Heart right ventricle (tissue), 16 donors: ENCODE data around the gene KLRK1. TPM values are rescaled to one million over a fixed set of nuclear protein-coding genes. Genes with fewer than 3 reads are reported as not detected.
A peak's percentile ranks its signal among the peaks of the same experiment; 100 is the strongest.
"Not testable (repeated sequence)": the region's sequence is repeated elsewhere in the genome, so short reads cannot be mapped to it uniquely, and the experiment has no call there.

ENCODE experiments used
- ATAC-seq, 8 donors: fragments of 200-7000 bp; cut with Tn5 transposase; one replicate each; pipeline ENCODE4 v1.9.1; 2020; ENCODE audit warnings: mild to moderate bottlenecking in 8 of 8, moderate library complexity in 8 of 8, moderate number of reproducible peaks in 1 of 8
- DNase-seq, 2 donors: peaks; one replicate each; pipeline ENCODE4 v3.0.0-alpha.2; 2020
- H3K27ac ChIP-seq, 10 donors: fragments of 200-600 bp; sonication (generic) in 2 of 10; one replicate each; pipeline versions ENCODE4 v1.5.0 to v1.8.0; 2020 to 2022; ENCODE audit warnings: mild to moderate bottlenecking in 3 of 10
- H3K27me3 ChIP-seq, 7 donors: fragments of 200-600 bp; one replicate each; pipeline ENCODE4 v1.8.0; 2021 to 2022; ENCODE audit warnings: mild to moderate bottlenecking in 2 of 7
- H3K36me3 ChIP-seq, 9 donors: fragments of 200-600 bp; sonication (generic) in 1 of 9; one replicate each; pipeline versions ENCODE4 v1.5.0 to v1.8.0; 2020 to 2022; ENCODE audit warnings: mild to moderate bottlenecking in 2 of 9
- H3K4me1 ChIP-seq, 9 donors: fragments of 200-600 bp; sonication (generic) in 1 of 9; one replicate each; pipeline versions ENCODE4 v1.5.0 to v1.8.0; 2020 to 2022; ENCODE audit warnings: mild to moderate bottlenecking in 4 of 9
- H3K4me3 ChIP-seq, 10 donors: fragments of 200-600 bp; sonication (generic) in 2 of 10; one replicate each; pipeline versions ENCODE4 v1.5.0 to v1.8.0; 2020 to 2022; ENCODE audit warnings: mild to moderate bottlenecking in 7 of 10, moderate library complexity in 2 of 10
- H3K9me3 ChIP-seq, 11 donors: fragments of 200-600 bp in 10 of 11; sonication (generic) in 2 of 11; one replicate each; pipeline versions ENCODE4 v1.5.0 to v1.8.0; 2013 to 2022; ENCODE audit warnings: mild to moderate bottlenecking in 2 of 11, control low read depth in 1 of 11, moderate library complexity in 1 of 11
- WGBS, 2 donors: extraction: QIAGEN DNeasy Blood & Tissue Kit; methylation state at CpG; one replicate each; pipeline ENCODE4 v1.1.7; 2013; ENCODE audit warnings: inconsistent platforms in 1 of 2; 5-methylcytosine and 5-hydroxymethylcytosine counted together
- intact Hi-C, 10 donors: fragments of 100-400 bp; cut with DNase I; formaldehyde crosslinking; loops; one replicate each; pipeline versions ENCODE4 v1.11.1 to v1.14.2; 2022
- polyA plus RNA-seq, 2 donors: library from polyadenylated mRNA; stranded (reverse); fragments of 200-250 nt; gene quantifications; one replicate each; pipeline ENCODE4 v1.2.3, GENCODE V29; 2013
- total RNA-seq, 10 donors: library from RNA; stranded (reverse); fragmentation: NEBNext Ultra II Directional in 3 of 10; extraction: Animal tissue kit (Norgen Biotek cat#: 25700) in 3 of 10; gene quantifications; one replicate each; pipeline versions ENCODE4 v1.2.1 to v1.2.4, GENCODE V29; 2021 to 2023
- TF ChIP-seq, protein P1 (sequence below), 9 donors: fragments of 200-600 bp; sonication (generic) in 2 of 9; IDR thresholded peaks; one replicate each; pipeline versions ENCODE4 v1.5.0 to v1.8.0; 2021 to 2022; ENCODE audit warnings: antibody characterized with exemption in 9 of 9, mild to moderate bottlenecking in 5 of 9, moderate library complexity in 1 of 9
- donor health status: Arrhythmogenic right ventricular cardiomyopathy.
- donor health status: ischemic (EF 13 %, LVEDD 7.1; RV severe dilation, severe dysfunction).
- donor health status: healthy with polysubstance abuse.
- donor health status: DM: no; HTN: yes; CAD: no.
- donor health status: DM: no; HTN: no; CAD: no.
- donor health status: ischemic (EF 25% LVEDD 6.9; RV normal size, moderate dysfunction).
- donor health status: ischemic (EF 25% LVEDD 5.7; RV mildly dilated, moderate dysfunction).
- donor health status: healthy.
- donor health status: DM: yes; HTN: yes; CAD: no.
- donor health status: Ischemic cardiomyopathy.
- donor health status: ischemic (EF 35%, LVEDD 5.7; RV mildly dilated, moderate dysfunction).
- donor health status: nonischemic (EF 11% LVEDD 7.7; RV severe dilation, severe dysfunction).
- donor health status: DM: yes; HTN: yes; CAD: no.
- donor health status: PGD.
- donor health status: ischemic (EF 29% LVEDD 5.4; RV normal size, mild dysfunction).
- donor health status: nonischemic (EF 23%, LVEDD 6.1; RV moderate dilation, normal function).

Gene KLRK1
- total and polyA plus RNA-seq, 12 donors = 0.15 to 5.2 (median 0.57) TPM; not detected in 1

DNA sequence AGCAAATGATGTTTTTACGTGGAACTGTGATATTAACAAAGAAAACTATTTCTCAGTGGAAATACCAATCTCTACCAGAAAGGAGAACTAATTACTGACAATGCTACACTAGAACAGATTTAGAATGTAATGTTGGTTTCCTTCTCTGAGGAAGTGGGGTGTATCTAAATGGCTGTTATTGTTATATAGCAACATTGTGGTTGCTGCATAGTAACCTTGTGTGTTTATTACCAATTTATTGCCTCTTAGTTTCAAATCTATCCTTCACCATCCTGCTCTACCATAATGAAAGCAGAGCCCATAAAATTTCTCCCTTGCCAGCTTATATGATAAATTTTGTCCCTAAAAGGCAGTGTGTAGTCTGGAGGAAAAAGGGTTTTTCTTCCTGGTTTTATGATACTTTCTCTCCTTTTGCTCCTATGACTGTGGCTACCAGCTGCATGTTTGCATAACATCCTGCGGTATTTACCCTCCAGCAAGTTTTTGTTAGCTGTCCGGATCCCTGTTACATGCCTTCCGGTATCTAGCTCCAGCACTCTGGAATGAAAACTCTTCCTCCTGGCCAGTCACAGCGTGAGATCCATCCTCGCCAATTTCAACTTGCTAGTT, 5.7 kb upstream of the KLRK1 start:
- intact Hi-C loops = no loop called here
- H3K9me3 ChIP-seq = no peaks in the 10 kb centered on the region
- H3K27me3 ChIP-seq = no peaks in the 10 kb centered on the region
- H3K4me3 ChIP-seq = peak overlapping the region in 1 of 10 donors; percentile 5
- ATAC-seq (peak in 7 of 8 donors; percentile 53 to 85 (median 79)), DNase-seq (peak in 1 of 2 donors; percentile 29)
- 44 to 52% methylated on average over 6 of the region's 6 CpGs for WGBS, 2 donors
- peaks cover 0 to 30% (median 0%) of the 10 kb centered on the region in 9 donors for H3K4me1 ChIP-seq
- peak overlapping the region in 6 of 10 donors; percentile 12 to 68 (median 35) for H3K27ac ChIP-seq
- no peaks in the 10 kb centered on the region for H3K36me3 ChIP-seq
- TF ChIP-seq, protein P1, sequence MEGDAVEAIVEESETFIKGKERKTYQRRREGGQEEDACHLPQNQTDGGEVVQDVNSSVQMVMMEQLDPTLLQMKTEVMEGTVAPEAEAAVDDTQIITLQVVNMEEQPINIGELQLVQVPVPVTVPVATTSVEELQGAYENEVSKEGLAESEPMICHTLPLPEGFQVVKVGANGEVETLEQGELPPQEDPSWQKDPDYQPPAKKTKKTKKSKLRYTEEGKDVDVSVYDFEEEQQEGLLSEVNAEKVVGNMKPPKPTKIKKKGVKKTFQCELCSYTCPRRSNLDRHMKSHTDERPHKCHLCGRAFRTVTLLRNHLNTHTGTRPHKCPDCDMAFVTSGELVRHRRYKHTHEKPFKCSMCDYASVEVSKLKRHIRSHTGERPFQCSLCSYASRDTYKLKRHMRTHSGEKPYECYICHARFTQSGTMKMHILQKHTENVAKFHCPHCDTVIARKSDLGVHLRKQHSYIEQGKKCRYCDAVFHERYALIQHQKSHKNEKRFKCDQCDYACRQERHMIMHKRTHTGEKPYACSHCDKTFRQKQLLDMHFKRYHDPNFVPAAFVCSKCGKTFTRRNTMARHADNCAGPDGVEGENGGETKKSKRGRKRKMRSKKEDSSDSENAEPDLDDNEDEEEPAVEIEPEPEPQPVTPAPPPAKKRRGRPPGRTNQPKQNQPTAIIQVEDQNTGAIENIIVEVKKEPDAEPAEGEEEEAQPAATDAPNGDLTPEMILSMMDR (IDR thresholded peaks at IDR 0.05) = no peak

DNA sequence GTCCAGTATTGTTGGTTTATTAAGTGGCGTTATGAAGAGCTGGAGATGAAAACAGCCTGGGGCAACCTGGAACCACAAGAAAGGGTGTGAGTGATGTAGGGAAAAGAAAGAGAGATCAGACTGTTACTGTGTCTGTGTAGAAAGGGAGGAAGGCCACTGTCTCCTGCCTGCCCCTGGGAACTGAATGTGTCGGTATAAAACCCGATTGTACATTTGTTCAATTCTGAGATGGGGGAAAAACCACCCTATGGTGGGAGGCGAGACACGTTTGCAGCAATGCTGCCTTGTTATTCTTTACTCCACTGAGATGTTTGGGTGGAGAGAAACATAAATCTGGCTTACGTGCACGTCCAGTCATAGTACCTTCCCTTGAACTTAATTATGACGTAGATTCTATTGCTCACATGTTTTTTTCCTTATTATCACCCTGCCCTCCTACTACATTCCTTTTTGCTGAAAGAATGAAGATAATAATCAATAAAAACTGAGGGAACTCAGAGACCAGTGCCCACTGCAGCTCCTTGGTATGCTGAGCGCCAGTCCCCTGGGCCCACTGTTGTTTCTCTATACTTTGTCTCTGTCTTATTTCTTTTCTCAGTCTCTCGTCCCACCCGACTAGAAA, 4.8 kb upstream of the KLRK1 start:
- peak overlapping the region in 2 of 10 donors; percentile 43 to 68 for H3K27ac ChIP-seq
- ATAC-seq, H3K9me3 ChIP-seq, DNase-seq, intact Hi-C loops, H3K36me3 ChIP-seq, H3K27me3 ChIP-seq, H3K4me3 ChIP-seq: not testable (repeated sequence)
- peaks cover 0 to 30% (median 0%) of the 10 kb centered on the region in 9 donors for H3K4me1 ChIP-seq
- 85 to 86% methylated on average over 9 to 11 of the region's 11 CpGs for WGBS, 2 donors

DNA sequence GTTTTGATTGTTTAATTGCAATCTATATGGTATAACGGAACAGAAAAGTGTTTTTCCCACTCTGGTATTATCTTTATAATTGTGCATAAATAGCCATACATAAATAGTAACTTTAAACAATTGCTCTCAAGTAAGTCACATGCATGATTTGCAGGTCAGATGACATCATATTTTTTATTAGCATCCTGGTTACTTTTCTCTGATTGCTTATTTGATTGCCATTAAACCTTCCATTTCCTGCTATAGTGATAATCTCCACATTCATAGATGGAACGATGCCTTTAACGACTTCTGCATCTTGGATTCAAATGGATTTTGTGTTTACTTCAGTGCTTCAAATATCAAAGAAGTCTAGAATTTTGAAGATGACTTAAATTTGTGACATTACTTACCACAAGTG, 3.5 kb upstream of the KLRK1 start:
- H3K4me1 ChIP-seq = peaks cover 0 to 30% (median 0%) of the 10 kb centered on the region in 9 donors
- H3K27me3 ChIP-seq = no peaks in the 10 kb centered on the region
- no peak for ATAC-seq
- 48 to 52% methylated on average over 3 of the region's 3 CpGs for whole genome bisulfite sequencing, 2 donors
- TF ChIP-seq, protein P1 (IDR thresholded peaks at IDR 0.05) = no peak
- H3K36me3 ChIP-seq = no peaks in the 10 kb centered on the region
- H3K4me3 ChIP-seq = no peak overlapping the region
- DNase-seq = no peak
- peak overlapping the region in 1 of 10 donors; percentile 68 for H3K27ac ChIP-seq
- intact Hi-C loops = no loop called here
- no peaks in the 10 kb centered on the region for H3K9me3 ChIP-seq

DNA sequence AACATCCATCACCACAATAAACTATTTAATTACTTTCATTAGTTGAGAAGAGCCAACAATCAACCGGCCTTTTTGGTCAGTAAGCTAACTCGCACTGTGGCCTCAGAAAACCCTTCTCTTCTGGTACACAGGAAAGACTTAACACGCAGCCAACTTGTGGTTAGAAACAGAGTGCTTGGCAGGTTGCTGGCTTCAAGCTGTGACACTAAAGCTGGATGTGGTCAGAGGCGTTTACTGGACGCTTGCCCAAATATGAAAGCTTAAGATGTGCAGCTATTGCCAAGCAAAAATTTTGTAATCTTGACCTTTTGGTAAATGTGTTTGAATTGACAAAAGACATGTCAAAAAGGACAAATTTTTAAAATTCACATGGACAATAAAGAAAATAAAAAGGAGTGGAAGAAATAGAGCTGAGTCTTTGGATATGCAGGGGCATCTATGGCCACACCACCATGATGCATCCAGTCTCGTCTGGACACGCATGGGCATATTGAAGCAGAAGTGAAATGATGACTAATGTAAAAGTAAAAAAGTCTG, 2.6 kb upstream of the KLRK1 start:
- Histone ChIP-seq H3K4me1 (peaks cover 0 to 30% (median 0%) of the 10 kb centered on the region in 9 donors), H3K27me3 (no peaks in the 10 kb centered on the region), H3K9me3 (no peaks in the 10 kb centered on the region), H3K4me3 (no peak overlapping the region), H3K36me3 (no peaks in the 10 kb centered on the region), H3K27ac (peak overlapping the region in 1 of 10 donors; percentile 60)
- WGBS, 2 donors = 60 to 62% methylated on average over 7 of the region's 7 CpGs
- DNase-seq (peak; percentile 31 to 59), ATAC-seq (peak; percentile 56 to 93 (median 82))
- intact Hi-C loops = no loop called here
- TF ChIP-seq, protein P1 (IDR thresholded peaks at IDR 0.05) = no peak

DNA sequence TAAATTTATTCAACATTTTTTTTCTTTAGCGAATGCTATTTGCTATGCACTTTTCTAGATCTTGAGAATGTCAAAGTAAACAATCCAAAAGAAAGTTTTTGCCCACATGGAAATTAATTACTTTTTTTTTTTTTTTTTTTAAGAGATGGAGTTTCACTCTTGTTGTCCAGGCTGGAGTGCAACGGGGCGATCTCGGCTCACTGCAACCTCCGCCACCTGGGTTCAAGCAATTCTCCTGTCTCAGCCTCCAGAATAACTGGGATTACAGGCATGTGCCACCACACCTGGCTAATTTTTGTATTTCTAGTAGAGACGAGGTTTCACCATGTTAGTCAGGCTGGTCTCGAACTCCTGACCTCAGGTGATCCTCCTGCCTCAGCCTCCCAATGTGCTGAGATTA, 1.1 kb upstream of the KLRK1 start:
- H3K9me3 ChIP-seq, ATAC-seq, H3K27ac ChIP-seq, DNase-seq, intact Hi-C loops, H3K27me3 ChIP-seq, H3K4me3 ChIP-seq, H3K36me3 ChIP-seq: not testable (repeated sequence)
- 92 to 94% methylated on average over 7 of the region's 7 CpGs for WGBS, 2 donors
- peaks cover 0 to 28% (median 0%) of the 10 kb centered on the region in 9 donors for H3K4me1 ChIP-seq
